ENCODE data around the gene MGLL. TPM values are rescaled to one million over a fixed set of nuclear protein-coding genes. Genes with fewer than 3 reads are reported as not detected.

MGLL gene
- total and polyA plus RNA-seq, 4 donors: 25.5 to 48.6 (median 37.9) TPM

DNA sequence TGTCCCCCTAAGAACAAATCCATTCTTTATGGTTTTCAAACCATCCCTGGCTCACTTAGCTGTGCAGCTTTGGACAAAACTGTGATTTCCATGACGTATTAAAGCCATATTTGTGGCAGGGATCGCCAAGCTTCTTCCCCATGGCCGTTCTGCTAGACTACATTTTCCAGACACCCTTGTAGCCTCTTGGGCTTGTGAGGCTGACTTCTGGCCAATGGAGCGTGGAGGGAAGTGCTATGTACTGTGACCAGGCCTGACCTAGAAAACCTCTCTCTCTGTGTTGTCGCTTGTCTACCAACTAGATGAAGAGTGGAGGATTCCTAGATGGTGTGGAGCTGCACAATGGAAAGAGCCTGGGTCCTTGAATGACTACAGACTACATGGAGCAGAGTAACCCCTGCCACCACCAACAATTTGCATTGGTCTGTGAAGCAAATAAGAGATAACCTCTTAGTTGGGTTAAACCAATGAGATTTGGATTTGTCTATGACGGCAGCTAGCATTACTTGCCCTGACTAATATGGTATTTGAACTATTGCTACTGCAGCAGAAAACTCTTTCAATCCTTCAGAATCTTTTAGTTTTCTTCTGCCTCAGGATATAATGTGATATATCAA, 22.1 kb upstream of the MGLL start:
- WGBS (ENCODE audit: insufficient coverage): 100% methylated on average over 3 of the region's 6 CpGs
- peaks cover 18% of the 10 kb centered on the region for H3K4me1 ChIP-seq (ENCODE audit: control insufficient read depth, insufficient read depth, low read length)
- no peaks in the 10 kb centered on the region for H3K36me3 ChIP-seq (ENCODE audit: control insufficient read depth, insufficient read depth, low read length)

GRCh38 chr3:127840671-127841070, 18.4 kb upstream of the MGLL start:
- Histone ChIP-seq H3K4me3 (ENCODE audit: low read depth, low read length) (no peak overlapping the region), H3K36me3 (ENCODE audit: control insufficient read depth, insufficient read depth, low read length) (no peaks in the 10 kb centered on the region), H3K9me3 (ENCODE audit: control insufficient read depth, insufficient read depth, low read length) (no peaks in the 10 kb centered on the region), H3K27me3 (ENCODE audit: control insufficient read depth, insufficient read depth, low read length) (no peaks in the 10 kb centered on the region), H3K4me1 (ENCODE audit: control insufficient read depth, insufficient read depth, low read length) (peaks cover 4% of the 10 kb centered on the region), H3K27ac (ENCODE audit: low read depth, low read length) (no peak overlapping the region)
- no peak for DNase-seq (ENCODE audit: low read depth in 4 of 6, low spot score in 6 of 6)
- 83% methylated on average over 7 of the region's 8 CpGs for WGBS (ENCODE audit: insufficient coverage)

More for the DNA sequence above, 22.1 kb upstream of the MGLL start:
- H3K27me3 ChIP-seq (ENCODE audit: control insufficient read depth, insufficient read depth, low read length): no peaks in the 10 kb centered on the region
- DNase-seq (ENCODE audit: low read depth in 4 of 6, low spot score in 6 of 6): no peak
- H3K4me3 ChIP-seq (ENCODE audit: low read depth, low read length): no peak overlapping the region
- no peaks in the 10 kb centered on the region for H3K9me3 ChIP-seq (ENCODE audit: control insufficient read depth, insufficient read depth, low read length)
- no peak overlapping the region for H3K27ac ChIP-seq (ENCODE audit: low read depth, low read length)

DNA sequence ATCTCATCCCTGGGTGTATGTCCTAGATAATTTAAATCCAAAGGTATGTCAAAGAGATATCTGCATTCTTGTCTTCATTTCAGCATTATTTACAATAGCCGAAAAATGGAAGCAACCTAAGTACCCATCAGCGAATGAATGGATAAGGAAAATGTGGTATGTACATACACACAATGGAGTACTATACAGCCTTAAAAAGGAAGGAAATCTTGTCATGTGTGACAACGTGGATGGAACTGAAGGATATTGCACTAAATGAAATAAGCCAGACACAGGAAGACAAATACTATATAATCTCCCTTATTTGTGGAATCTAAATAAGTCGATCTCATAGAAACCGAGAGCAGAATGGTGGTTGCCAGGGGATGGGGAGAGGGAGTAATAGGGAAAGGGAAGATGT, 16.8 kb upstream of the MGLL start:
- H3K27ac ChIP-seq (ENCODE audit: low read depth, low read length): no peak overlapping the region
- no peak overlapping the region for H3K4me3 ChIP-seq (ENCODE audit: low read depth, low read length)
- H3K4me1 ChIP-seq (ENCODE audit: control insufficient read depth, insufficient read depth, low read length): peaks cover 4% of the 10 kb centered on the region
- no peak for DNase-seq (ENCODE audit: low read depth in 4 of 6, low spot score in 6 of 6)
- no peaks in the 10 kb centered on the region for H3K36me3 ChIP-seq (ENCODE audit: control insufficient read depth, insufficient read depth, low read length)
- 100% methylated on average over 2 of the region's 5 CpGs for WGBS (ENCODE audit: insufficient coverage)
- H3K27me3 ChIP-seq (ENCODE audit: control insufficient read depth, insufficient read depth, low read length): no peaks in the 10 kb centered on the region
- H3K9me3 ChIP-seq (ENCODE audit: control insufficient read depth, insufficient read depth, low read length): no peaks in the 10 kb centered on the region

- 80% methylated on average over 3 of the region's 8 CpGs for WGBS (ENCODE audit: insufficient coverage)
- no peak for DNase-seq (ENCODE audit: low read depth in 4 of 6, low spot score in 6 of 6)
- Histone ChIP-seq H3K4me1 (ENCODE audit: control insufficient read depth, insufficient read depth, low read length) (peaks cover 4% of the 10 kb centered on the region), H3K27ac (ENCODE audit: low read depth, low read length) (no peak overlapping the region), H3K27me3 (ENCODE audit: control insufficient read depth, insufficient read depth, low read length) (no peaks in the 10 kb centered on the region), H3K9me3 (ENCODE audit: control insufficient read depth, insufficient read depth, low read length) (no peaks in the 10 kb centered on the region), H3K36me3 (ENCODE audit: control insufficient read depth, insufficient read depth, low read length) (no peaks in the 10 kb centered on the region), H3K4me3 (ENCODE audit: low read depth, low read length) (no peak overlapping the region)
Measured at GRCh38 chr3:127835993-127836882, 13.9 kb upstream of the MGLL start.

DNA sequence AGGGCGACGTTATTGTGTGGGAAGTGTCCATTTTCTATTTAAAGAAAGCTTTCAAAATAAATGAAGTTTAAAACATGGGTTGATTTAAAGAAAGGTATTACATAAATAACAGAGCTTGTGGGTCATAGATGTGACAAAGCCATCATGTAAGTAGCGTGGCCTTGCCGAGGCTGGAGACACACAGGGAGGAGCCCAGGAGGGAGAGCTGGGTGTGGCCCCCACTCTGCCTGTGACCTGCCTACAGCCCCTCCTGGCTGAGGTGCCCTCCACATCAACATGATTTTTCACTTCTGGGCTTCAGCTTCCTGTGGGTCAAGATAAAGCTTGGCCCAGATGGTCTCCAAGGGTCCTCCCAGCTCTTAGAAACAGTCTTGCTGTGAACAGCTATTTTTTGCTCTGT, 12.5 kb upstream of the MGLL start:
- Histone ChIP-seq H3K4me1 (ENCODE audit: control insufficient read depth, insufficient read depth, low read length) (peaks cover 4% of the 10 kb centered on the region), H3K9me3 (ENCODE audit: control insufficient read depth, insufficient read depth, low read length) (no peaks in the 10 kb centered on the region), H3K27me3 (ENCODE audit: control insufficient read depth, insufficient read depth, low read length) (no peaks in the 10 kb centered on the region), H3K4me3 (ENCODE audit: low read depth, low read length) (no peak overlapping the region), H3K36me3 (ENCODE audit: control insufficient read depth, insufficient read depth, low read length) (no peaks in the 10 kb centered on the region), H3K27ac (ENCODE audit: low read depth, low read length) (no peak overlapping the region)
- WGBS (ENCODE audit: insufficient coverage): 89% methylated on average over 2 of the region's 4 CpGs
- no peak for DNase-seq (ENCODE audit: low read depth in 4 of 6, low spot score in 6 of 6)

DNA sequence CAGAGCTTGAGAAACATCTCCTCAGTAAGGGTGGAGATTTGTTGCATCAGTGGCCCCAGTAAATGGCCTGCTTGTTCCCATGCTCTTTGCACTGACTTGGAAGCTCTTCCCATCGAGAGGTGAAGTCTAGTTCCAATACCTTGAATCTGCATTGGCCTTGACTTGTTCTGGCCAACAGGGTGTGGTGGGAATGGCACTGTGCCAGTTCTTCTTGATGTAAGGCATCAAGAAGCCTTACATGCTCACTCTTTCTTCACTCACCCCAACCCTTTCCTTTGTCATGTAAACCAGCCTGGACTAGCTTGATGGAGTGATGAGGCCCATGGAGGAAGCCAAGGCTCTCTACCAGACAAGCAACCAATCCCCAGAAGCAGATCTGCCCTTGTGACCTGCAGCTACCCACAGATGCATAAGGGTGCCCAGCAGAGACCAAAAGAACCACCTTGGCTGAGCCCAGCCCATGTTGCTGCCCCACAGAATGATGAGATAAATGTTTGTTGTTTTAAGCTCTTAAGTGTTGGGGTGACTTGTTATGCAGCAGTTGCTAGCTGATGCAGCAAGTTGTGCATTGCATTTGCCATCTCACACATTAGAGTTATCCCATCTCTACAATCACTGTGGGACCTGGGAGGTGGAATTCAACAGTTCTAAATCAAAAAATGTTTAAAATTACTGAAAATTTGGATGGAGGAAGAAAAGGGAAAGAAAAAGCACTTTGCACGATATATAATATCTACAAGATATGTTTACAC, 11.1 kb upstream of the MGLL start:
- Histone ChIP-seq H3K36me3 (ENCODE audit: control insufficient read depth, insufficient read depth, low read length) (no peaks in the 10 kb centered on the region), H3K4me1 (ENCODE audit: control insufficient read depth, insufficient read depth, low read length) (peaks cover 4% of the 10 kb centered on the region), H3K4me3 (ENCODE audit: low read depth, low read length) (no peak overlapping the region), H3K27ac (ENCODE audit: low read depth, low read length) (no peak overlapping the region), H3K27me3 (ENCODE audit: control insufficient read depth, insufficient read depth, low read length) (no peaks in the 10 kb centered on the region), H3K9me3 (ENCODE audit: control insufficient read depth, insufficient read depth, low read length) (no peaks in the 10 kb centered on the region)
- DNase-seq (ENCODE audit: low read depth in 4 of 6, low spot score in 6 of 6): no peak
- WGBS (ENCODE audit: insufficient coverage): 100% methylated on average over 1 of the region's 2 CpGs

- H3K4me1 ChIP-seq (ENCODE audit: control insufficient read depth, insufficient read depth, low read length): peaks cover 3% of the 10 kb centered on the region
- 70% methylated on average over 3 of the region's 4 CpGs for WGBS (ENCODE audit: insufficient coverage)
- H3K27ac ChIP-seq (ENCODE audit: low read depth, low read length): no peak overlapping the region
- no peaks in the 10 kb centered on the region for H3K36me3 ChIP-seq (ENCODE audit: control insufficient read depth, insufficient read depth, low read length)
- peaks cover 3% of the 10 kb centered on the region for H3K9me3 ChIP-seq (ENCODE audit: control insufficient read depth, insufficient read depth, low read length)
- DNase-seq (ENCODE audit: low read depth in 4 of 6, low spot score in 6 of 6): no peak
- H3K27me3 ChIP-seq (ENCODE audit: control insufficient read depth, insufficient read depth, low read length): no peaks in the 10 kb centered on the region
- H3K4me3 ChIP-seq (ENCODE audit: low read depth, low read length): no peak overlapping the region
Measured at GRCh38 chr3:127831723-127832172, 9.4 kb upstream of the MGLL start.

DNA sequence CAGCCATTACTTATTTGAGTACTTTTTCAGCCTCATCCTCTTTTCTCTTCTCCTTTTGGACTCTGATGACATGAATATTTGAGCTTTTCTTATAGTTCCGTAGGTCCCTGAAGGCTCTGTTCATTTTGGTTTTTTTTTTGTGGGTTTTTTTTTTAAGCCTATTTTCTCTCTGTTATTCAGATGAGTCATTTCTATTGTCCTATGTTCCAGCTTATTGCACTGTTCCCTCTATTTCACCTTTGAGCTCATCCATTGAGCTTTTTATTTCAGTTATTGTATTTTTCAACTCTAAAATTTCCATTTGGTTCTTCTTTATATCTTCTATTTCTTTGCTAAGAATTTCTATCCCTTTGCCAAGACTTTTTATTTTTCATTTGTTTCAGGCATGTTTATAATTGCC, 7.2 kb upstream of the MGLL start:
- Histone ChIP-seq H3K4me1 (ENCODE audit: control insufficient read depth, insufficient read depth, low read length) (no peaks in the 10 kb centered on the region), H3K9me3 (ENCODE audit: control insufficient read depth, insufficient read depth, low read length) (peaks cover 3% of the 10 kb centered on the region), H3K27ac (ENCODE audit: low read depth, low read length) (no peak overlapping the region), H3K27me3 (ENCODE audit: control insufficient read depth, insufficient read depth, low read length) (no peaks in the 10 kb centered on the region), H3K4me3 (ENCODE audit: low read depth, low read length) (no peak overlapping the region), H3K36me3 (ENCODE audit: control insufficient read depth, insufficient read depth, low read length) (no peaks in the 10 kb centered on the region)
- no CpG with 5 or more reads among the region's 1 CpG for WGBS (ENCODE audit: insufficient coverage)
- DNase-seq (ENCODE audit: low read depth in 4 of 6, low spot score in 6 of 6): no peak

DNA sequence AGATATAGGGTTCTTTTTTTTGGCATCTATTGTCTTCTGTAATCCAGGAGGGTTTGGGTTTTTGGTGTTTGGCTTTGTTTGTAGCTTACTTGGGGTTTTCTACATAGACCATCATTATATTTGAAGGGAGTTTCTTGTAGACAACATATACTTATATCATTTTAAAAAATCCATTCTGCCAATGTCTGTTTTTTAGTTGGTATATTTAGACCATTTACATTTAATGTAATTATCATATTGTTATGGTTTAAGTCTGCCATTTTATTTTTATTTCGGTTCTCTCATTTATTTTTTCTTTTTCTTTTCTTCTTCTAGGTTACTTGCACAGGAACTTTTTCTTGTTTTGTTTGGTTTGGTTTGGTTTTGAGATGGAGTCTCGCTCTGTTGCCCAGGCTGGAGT, 5.5 kb upstream of the MGLL start:
- Histone ChIP-seq H3K9me3 (ENCODE audit: control insufficient read depth, insufficient read depth, low read length) (peaks cover 3% of the 10 kb centered on the region), H3K4me3 (ENCODE audit: low read depth, low read length) (no peak overlapping the region), H3K4me1 (ENCODE audit: control insufficient read depth, insufficient read depth, low read length) (peaks cover 9% of the 10 kb centered on the region), H3K36me3 (ENCODE audit: control insufficient read depth, insufficient read depth, low read length) (no peaks in the 10 kb centered on the region), H3K27me3 (ENCODE audit: control insufficient read depth, insufficient read depth, low read length) (no peaks in the 10 kb centered on the region), H3K27ac (ENCODE audit: low read depth, low read length) (no peak overlapping the region)
- no peak for DNase-seq (ENCODE audit: low read depth in 4 of 6, low spot score in 6 of 6)
- no CpG with 5 or more reads among the region's 2 CpGs for WGBS (ENCODE audit: insufficient coverage)

Measured in spinal cord (tissue), 10 donors.